Retinal pigment epithelial cell (primary cell): ENCODE results near the gene CLOCK.

Source experiments
- DNase-seq: peaks from one replicate; pipeline ENCODE4 v3.0.0-alpha.2; 2010; ENCODE audit warnings: low read depth
- H3K4me3 ChIP-seq: 2 replicates; pipeline ENCODE4 v1.5.1; 2011; ENCODE audit warnings: mild to moderate bottlenecking, low read length, control low read depth, moderate library complexity
- TF ChIP-seq, protein P1 (sequence below): conservative IDR thresholded peaks from 2 replicates; pipeline ENCODE4 v1.5.1; 2011; ENCODE audit warnings: low read depth, low read length, control low read depth, inconsistent platforms

Gene CLOCK

DNA sequence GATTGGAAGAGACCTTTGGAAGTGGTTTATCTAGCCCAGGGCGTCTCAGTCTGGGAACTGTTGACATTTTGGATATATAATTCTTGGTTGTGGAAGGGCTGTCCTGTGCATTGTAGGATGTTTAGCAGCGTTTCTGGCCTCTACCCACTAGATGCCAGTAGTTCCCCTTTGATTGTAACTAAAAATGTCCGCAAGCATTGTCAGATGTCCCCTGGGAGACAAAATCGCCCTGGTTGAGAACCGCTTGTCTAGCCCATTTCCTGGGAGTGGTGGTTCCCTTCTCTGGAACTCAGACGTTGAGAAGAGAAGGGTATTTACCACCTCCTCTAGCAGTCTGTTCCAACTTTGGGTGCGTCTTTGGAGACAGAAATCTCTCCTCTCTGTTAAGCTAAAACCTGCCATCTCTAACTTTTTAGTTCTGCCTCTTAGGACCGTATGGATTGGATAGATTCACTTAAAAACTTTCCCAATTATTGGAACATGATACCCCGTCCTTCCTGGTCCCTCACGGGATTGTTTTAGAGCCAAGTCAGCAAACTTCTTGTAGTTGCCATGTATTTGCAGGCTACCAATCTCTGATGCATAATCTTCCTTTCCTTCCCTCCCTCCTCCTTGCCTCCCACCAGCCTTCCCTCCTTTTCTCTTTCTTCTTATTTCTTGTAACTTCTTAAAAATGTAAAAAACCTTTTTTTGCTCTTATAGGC is 137.1 kb downstream of the CLOCK start:
- DNase-seq, result no peak
- no peak overlapping the region for H3K4me3 ChIP-seq
- TF ChIP-seq, protein P1, sequence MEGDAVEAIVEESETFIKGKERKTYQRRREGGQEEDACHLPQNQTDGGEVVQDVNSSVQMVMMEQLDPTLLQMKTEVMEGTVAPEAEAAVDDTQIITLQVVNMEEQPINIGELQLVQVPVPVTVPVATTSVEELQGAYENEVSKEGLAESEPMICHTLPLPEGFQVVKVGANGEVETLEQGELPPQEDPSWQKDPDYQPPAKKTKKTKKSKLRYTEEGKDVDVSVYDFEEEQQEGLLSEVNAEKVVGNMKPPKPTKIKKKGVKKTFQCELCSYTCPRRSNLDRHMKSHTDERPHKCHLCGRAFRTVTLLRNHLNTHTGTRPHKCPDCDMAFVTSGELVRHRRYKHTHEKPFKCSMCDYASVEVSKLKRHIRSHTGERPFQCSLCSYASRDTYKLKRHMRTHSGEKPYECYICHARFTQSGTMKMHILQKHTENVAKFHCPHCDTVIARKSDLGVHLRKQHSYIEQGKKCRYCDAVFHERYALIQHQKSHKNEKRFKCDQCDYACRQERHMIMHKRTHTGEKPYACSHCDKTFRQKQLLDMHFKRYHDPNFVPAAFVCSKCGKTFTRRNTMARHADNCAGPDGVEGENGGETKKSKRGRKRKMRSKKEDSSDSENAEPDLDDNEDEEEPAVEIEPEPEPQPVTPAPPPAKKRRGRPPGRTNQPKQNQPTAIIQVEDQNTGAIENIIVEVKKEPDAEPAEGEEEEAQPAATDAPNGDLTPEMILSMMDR, result peak; percentile 26

DNA sequence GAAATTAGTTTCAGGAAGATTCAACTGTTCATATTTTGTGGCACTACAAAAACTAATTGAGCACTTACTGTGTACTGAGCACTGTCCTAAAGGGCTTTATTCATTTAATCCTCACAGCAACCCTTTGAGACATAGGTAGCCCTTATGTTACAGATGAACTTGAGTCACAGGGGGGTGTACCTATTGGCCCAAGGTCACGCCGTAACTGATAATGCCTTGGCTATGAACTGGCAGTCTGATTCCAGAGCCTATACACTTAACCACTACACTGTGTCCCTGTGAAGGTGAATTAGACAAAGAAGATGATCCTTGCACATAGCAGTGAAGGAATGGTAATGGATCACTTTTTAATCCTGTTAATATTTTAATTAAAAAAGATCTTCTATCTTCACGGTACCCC is 138.9 kb downstream of the CLOCK start:
- TF ChIP-seq, protein P1, result no peak
- DNase-seq, result no peak
- no peak overlapping the region for H3K4me3 ChIP-seq

DNA sequence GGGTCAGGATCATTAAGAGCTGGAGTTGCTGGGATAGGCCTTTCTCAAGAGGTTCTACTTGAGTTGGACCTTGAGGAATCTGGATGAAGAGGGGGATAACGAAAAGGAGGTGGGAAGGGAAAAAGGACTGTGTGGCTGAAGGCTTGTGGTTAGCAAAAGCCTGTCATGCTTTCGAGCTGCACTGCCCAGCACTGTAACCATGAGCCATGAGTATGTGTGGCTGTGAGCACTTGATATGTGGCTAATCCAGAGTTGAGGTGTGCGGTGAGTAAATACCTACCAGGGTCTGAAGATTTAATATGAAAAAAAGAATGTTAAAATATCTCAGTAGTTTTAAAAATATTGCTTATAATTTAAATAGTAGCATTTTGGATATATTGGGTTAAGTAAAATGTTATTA is 139.6 kb downstream of the CLOCK start:
- TF ChIP-seq, protein P1, result no peak
- H3K4me3 ChIP-seq, result no peak overlapping the region
- DNase-seq, result no peak

DNA sequence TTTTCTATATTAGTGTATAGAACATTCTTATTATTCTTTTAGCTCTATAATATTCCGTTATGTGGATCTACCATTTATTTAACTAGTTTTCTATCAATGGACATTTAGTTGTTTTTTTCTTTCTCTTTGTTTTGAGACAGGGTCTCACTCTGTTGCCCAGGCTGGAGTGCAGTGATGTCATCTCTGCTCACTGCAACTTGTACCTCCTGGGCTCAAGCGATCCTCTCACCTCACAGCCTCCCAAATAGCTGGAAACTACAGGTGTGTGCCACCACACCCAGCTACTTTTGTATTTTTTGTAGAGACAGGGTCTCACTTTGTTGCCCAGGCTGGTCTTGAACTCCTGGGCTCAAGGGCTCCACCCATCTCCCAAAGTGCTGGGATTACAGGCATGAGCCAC is 140.2 kb downstream of the CLOCK start:
- no peak overlapping the region for H3K4me3 ChIP-seq
- DNase-seq, result no peak
- TF ChIP-seq, protein P1, result no peak

DNA sequence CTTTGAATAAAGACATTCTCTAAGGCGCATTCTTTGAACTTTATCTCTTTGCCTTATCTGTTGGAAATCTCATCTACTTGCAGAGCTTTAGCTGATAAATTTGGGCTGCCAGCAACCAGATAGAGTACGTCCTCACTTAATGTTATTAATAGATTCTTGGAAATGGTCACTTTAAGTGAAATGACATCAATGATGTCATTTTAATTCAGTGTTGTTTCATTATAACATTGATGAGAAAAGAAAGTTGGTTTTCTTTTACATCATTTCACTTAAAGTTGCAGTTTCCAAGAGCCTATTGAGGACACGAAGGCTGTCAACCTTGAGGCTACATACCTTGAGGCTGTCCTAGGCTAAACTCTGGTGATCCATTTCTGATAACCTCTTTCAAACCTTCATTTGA is 141.6 kb downstream of the CLOCK start:
- no peak for DNase-seq
- no peak overlapping the region for H3K4me3 ChIP-seq
- TF ChIP-seq, protein P1, result no peak

DNA sequence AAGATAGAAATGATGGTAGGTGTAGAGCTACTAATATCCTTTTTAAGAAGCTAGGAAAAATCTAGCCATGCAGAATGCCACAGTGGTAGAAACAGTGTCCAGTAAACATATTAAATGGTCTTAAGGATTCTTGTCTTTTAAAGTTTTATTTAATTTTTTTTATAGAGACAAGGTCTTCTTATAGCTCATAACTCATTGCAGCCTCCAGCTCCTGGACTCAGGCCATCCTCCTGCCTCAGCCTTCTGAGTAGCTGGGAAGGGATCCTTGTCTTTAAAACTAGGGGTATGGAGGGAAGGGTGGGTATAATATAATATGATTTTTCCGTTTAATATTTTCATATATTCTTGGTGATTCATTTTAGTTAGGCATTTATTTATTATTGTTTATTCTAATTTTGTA is 147.1 kb downstream of the CLOCK start:
- no peak for DNase-seq
- no peak overlapping the region for H3K4me3 ChIP-seq
- TF ChIP-seq, protein P1, result no peak

DNA sequence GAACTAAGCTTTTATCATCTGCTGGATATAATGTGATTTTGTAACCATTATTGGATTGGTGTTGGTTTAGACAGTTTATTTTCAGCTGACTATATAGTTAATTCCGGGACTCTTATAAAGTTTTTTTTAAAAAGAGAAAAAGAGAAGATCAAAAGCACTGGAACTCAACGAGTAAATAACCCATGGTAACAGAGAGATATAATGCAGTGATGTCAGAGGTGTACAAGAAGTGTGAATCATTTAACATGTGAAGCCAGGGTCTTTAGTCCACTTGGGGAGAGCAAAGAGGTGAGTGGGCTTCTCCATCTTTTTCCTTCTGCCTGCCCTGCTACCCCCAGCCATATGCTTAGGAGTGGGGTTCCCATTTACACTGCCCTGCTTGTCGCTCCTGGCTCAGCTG is 147.7 kb downstream of the CLOCK start:
- peak overlapping the region; percentile 79 for H3K4me3 ChIP-seq
- TF ChIP-seq, protein P1, result no peak
- no peak for DNase-seq
